ENCODE results near the gene HSP90AB1. TPM values are rescaled to one million over a fixed set of nuclear protein-coding genes. Genes with fewer than 3 reads are reported as not detected.

HSP90AB1 gene
- total RNA-seq, 4 donors from 2014 or later: 356 to 729 (median 499) TPM

DNA sequence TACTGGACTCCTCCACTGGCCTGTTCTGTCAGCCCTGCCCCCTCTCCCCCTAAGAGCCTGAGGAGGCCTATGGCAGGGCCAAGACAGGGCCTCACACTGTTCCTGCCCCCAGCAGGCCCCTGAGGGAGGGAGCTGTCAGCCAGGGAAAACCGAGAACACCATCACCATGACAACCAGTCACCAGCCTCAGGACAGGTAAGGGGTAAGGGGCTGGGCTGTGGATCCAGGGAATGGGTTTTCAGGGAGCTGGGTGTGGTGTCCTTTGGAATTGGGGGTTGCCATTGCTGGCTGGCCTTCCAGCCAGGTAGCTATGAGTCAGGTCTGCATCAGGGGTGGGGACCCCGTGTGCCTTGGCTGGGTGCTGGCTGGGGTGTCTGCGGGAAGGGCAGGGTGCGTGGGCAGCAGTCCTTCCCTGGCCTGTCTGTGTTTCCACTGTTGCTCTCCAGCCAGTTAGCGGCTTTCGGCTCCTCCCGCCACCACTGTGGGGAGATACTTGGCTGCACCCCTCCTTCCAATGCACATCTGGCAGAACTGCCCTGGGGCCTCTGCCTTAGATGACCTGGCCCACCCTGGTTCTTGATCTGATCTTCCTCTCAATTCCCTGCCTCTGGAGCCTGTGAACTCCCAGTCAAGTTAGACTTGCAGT is 19.6 kb upstream of the HSP90AB1 start:
- Histone ChIP-seq H3K27ac (replicated peaks in 1 of 4) (peak overlapping the region; percentile 95 to 98 (median 96)), H3K9me3 (no peaks in the 10 kb centered on the region), H3K36me3 (peaks cover 2 to 42% (median 31%) of the 10 kb centered on the region in 4 donors), H3K27me3 (no peaks in the 10 kb centered on the region), H3K4me1 (peaks cover 86 to 100% (median 95%) of the 10 kb centered on the region in 4 donors), H3K4me3 (peak overlapping the region; percentile 34 to 75 (median 61))
- intact Hi-C loops (cut with DNase I): no loop called here
- TF ChIP-seq POLR2AphosphoS5 (IDR thresholded peaks at IDR 0.05): no peak
- TF ChIP-seq, protein P1, sequence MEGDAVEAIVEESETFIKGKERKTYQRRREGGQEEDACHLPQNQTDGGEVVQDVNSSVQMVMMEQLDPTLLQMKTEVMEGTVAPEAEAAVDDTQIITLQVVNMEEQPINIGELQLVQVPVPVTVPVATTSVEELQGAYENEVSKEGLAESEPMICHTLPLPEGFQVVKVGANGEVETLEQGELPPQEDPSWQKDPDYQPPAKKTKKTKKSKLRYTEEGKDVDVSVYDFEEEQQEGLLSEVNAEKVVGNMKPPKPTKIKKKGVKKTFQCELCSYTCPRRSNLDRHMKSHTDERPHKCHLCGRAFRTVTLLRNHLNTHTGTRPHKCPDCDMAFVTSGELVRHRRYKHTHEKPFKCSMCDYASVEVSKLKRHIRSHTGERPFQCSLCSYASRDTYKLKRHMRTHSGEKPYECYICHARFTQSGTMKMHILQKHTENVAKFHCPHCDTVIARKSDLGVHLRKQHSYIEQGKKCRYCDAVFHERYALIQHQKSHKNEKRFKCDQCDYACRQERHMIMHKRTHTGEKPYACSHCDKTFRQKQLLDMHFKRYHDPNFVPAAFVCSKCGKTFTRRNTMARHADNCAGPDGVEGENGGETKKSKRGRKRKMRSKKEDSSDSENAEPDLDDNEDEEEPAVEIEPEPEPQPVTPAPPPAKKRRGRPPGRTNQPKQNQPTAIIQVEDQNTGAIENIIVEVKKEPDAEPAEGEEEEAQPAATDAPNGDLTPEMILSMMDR (IDR thresholded peaks at IDR 0.05): no peak
- no peak for TF ChIP-seq POLR2A (IDR thresholded peaks at IDR 0.05; ENCODE audit: low read depth)
- TF ChIP-seq EP300 (IDR thresholded peaks at IDR 0.05): no peak
- WGBS: 7% methylated on average over 3 of the region's 7 CpGs
- DNase-seq (ENCODE audit: extremely low spot score): no peak

GRCh38 chr6:44228031-44228430 is 18.9 kb upstream of the HSP90AB1 start:
- no peak for TF ChIP-seq EP300 (IDR thresholded peaks at IDR 0.05)
- no peak for TF ChIP-seq POLR2A (IDR thresholded peaks at IDR 0.05; ENCODE audit: low read depth)
- TF ChIP-seq POLR2AphosphoS5 (IDR thresholded peaks at IDR 0.05): no peak
- TF ChIP-seq, protein P1 (IDR thresholded peaks at IDR 0.05): no peak
- Histone ChIP-seq H3K27ac (replicated peaks in 1 of 4) (peak overlapping the region; percentile 95 to 98 (median 96)), H3K4me3 (peak overlapping the region; percentile 34 to 75 (median 61)), H3K4me1 (peaks cover 87 to 100% (median 95%) of the 10 kb centered on the region in 4 donors), H3K36me3 (peaks cover 10 to 49% (median 37%) of the 10 kb centered on the region in 4 donors), H3K9me3 (no peaks in the 10 kb centered on the region), H3K27me3 (no peaks in the 10 kb centered on the region)
- DNase-seq (ENCODE audit: extremely low spot score): no peak
- WGBS: 65% methylated on average over 6 of the region's 6 CpGs
- intact Hi-C loops (cut with DNase I): no loop called here

DNA sequence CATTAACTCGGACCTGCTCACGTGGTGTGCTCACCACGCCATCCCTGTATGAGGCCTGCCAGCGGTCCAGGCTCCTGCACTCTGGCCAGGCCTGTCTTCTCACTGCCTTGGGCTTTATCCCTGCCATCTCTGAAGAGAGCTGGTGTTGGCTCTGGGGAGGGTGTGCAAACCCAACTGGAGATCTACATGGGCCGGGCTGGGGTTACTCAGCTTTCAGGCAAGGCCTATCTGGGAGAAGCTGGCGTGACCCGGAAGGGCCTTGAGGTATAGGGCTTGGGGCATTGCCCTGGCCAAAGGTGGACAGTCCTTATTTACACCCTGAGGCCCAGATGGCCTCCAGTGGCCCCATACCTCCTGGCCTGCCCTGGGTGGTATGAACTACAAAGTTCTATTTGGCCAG is 18.5 kb upstream of the HSP90AB1 start:
- Histone ChIP-seq H3K36me3 (peaks cover 10 to 53% (median 38%) of the 10 kb centered on the region in 4 donors), H3K27ac (replicated peaks in 1 of 4) (peak overlapping the region; percentile 95 to 98 (median 96)), H3K4me1 (peaks cover 91 to 100% (median 98%) of the 10 kb centered on the region in 4 donors), H3K9me3 (no peaks in the 10 kb centered on the region), H3K27me3 (no peaks in the 10 kb centered on the region), H3K4me3 (peak overlapping the region in 2 of 4 donors; percentile 73 to 75)
- WGBS: 88% methylated on average over 7 of the region's 7 CpGs
- TF ChIP-seq POLR2AphosphoS5 (IDR thresholded peaks at IDR 0.05): no peak
- TF ChIP-seq EP300 (IDR thresholded peaks at IDR 0.05): no peak
- no peak for TF ChIP-seq POLR2A (IDR thresholded peaks at IDR 0.05; ENCODE audit: low read depth)
- TF ChIP-seq, protein P1 (IDR thresholded peaks at IDR 0.05): no peak
- intact Hi-C loops (cut with DNase I): no loop called here
- no peak for DNase-seq (ENCODE audit: extremely low spot score)

DNA sequence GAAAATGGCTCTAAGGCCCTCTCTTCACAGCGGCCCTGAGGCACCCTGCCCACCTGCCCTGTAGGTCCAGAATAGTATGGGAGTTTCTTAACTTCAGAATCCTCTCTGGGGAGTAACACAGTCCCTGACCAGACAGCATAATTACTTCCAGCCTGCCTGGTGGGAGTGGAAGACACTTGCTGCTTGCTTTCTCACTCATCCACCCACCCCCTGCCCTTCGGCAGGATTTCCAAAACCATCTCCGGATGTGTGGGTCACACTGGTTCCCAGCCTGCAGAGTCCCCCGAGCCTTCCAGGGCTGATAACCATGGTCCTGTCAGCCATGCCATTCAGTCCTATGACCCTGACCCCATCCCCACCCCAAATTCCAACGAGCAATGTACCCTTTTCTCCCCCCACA is 18.1 kb upstream of the HSP90AB1 start:
- peaks cover 10 to 55% (median 38%) of the 10 kb centered on the region in 4 donors for H3K36me3 ChIP-seq
- intact Hi-C loops (cut with DNase I): no loop called here
- H3K27ac ChIP-seq (replicated peaks in 1 of 4): peak overlapping the region; percentile 95 to 98 (median 96)
- WGBS: 82% methylated on average over 4 of the region's 5 CpGs
- no peaks in the 10 kb centered on the region for H3K9me3 ChIP-seq
- TF ChIP-seq POLR2A (IDR thresholded peaks at IDR 0.05; ENCODE audit: low read depth): no peak
- TF ChIP-seq, protein P1 (IDR thresholded peaks at IDR 0.05): no peak
- no peak for TF ChIP-seq EP300 (IDR thresholded peaks at IDR 0.05)
- TF ChIP-seq POLR2AphosphoS5 (IDR thresholded peaks at IDR 0.05): no peak
- peak overlapping the region in 2 of 4 donors; percentile 73 to 75 for H3K4me3 ChIP-seq
- H3K4me1 ChIP-seq: peaks cover 95 to 100% (median 100%) of the 10 kb centered on the region in 4 donors
- DNase-seq (ENCODE audit: extremely low spot score): no peak
- no peaks in the 10 kb centered on the region for H3K27me3 ChIP-seq

Data from esophagus muscularis mucosa (tissue), 4 donors.